GOT3 (cell line): ENCODE measurements around the gene NT5C3A.
"Not testable (repeated sequence)": the region's sequence is repeated elsewhere in the genome, so short reads cannot be mapped to it uniquely, and the experiment has no call there.

Experiments used
- DNase-seq: peaks from one replicate; lab custom pipeline; 2025; ENCODE audit warnings: mixed read lengths; lab: John Stamatoyannopoulos, UW

NT5C3A gene

GRCh38 chr7:33041631-33042428, 20.7 kb downstream of the NT5C3A start:
- no peak for DNase-seq

GRCh38 chr7:33040803-33041516, 21.6 kb downstream of the NT5C3A start:
- DNase-seq, result no peak

GRCh38 chr7:33039903-33040292, 22.7 kb downstream of the NT5C3A start:
- DNase-seq, result no peak

GRCh38 chr7:33039257-33039902, 23.2 kb downstream of the NT5C3A start:
- DNase-seq, result no peak

GRCh38 chr7:33038639-33039038, 23.9 kb downstream of the NT5C3A start:
- DNase-seq, result no peak

- no peak for DNase-seq
Observed at GRCh38 chr7:33035776-33036175, 26.8 kb downstream of the NT5C3A start.

GRCh38 chr7:33024189-33024757, 38.3 kb downstream of the NT5C3A start:
- no peak for DNase-seq

- no peak for DNase-seq
Observed at GRCh38 chr7:33012364-33012763, 50.2 kb downstream of the NT5C3A start.

- no peak for DNase-seq
Observed at GRCh38 chr7:33009734-33010133, 52.8 kb downstream of the NT5C3A start.

- DNase-seq, result not testable (repeated sequence)
Observed at GRCh38 chr7:33005690-33006089, 56.9 kb downstream of the NT5C3A start.

- DNase-seq, result not testable (repeated sequence)
Observed at GRCh38 chr7:33005193-33005592, 57.4 kb downstream of the NT5C3A start.

- DNase-seq, result not testable (repeated sequence)
Observed at GRCh38 chr7:33004104-33004616, 58.4 kb downstream of the NT5C3A start.

GRCh38 chr7:33003111-33003510, 59.5 kb downstream of the NT5C3A start:
- DNase-seq, result not testable (repeated sequence)

GRCh38 chr7:32999380-32999779, 63.2 kb downstream of the NT5C3A start:
- not testable (repeated sequence) for DNase-seq

- not testable (repeated sequence) for DNase-seq
Observed at GRCh38 chr7:32998361-32999171, 64.0 kb downstream of the NT5C3A start.

GRCh38 chr7:32997956-32998355, 64.6 kb downstream of the NT5C3A start:
- DNase-seq, result not testable (repeated sequence)

GRCh38 chr7:32992750-32993149, 69.8 kb downstream of the NT5C3A start:
- DNase-seq, result not testable (repeated sequence)

- DNase-seq, result not testable (repeated sequence)
Observed at GRCh38 chr7:32991975-32992700, 70.4 kb downstream of the NT5C3A start.

- DNase-seq, result peak; percentile 23
Observed at GRCh38 chr7:32991068-32991585, 71.4 kb downstream of the NT5C3A start.

GRCh38 chr7:32988148-32988547, 74.4 kb downstream of the NT5C3A start:
- DNase-seq, result not testable (repeated sequence)
